ENCODE measurements around the gene B3GLCT. TPM values are rescaled to one million over a fixed set of nuclear protein-coding genes. Genes with fewer than 3 reads are reported as not detected.

Gene B3GLCT
- total and polyA plus RNA-seq, 2 donors (not counting 3 experiments of a cell fraction or from before 2014, with no cell fraction given), result 5.2 to 14.6 TPM

DNA sequence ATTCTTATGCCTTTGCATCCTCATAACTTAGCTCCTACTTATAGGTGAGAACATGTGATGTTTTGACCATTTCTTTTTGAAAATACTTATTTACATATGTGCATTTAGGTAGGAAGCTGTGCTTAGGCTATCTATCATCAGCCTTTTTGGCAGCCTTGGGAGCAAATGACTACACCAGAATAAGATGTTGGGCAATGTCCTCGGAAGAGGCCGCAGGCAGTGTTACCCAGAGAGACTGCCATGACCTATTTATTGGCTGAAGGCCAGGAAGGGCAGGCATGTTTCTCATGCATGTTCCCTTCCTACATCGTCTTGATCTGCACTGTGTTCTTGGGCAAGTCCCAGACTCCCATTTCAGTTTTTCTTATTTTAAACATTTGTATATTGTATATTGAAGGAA is 122.3 kb downstream of the B3GLCT start:
- H3K9ac ChIP-seq (replicated peaks; ENCODE audit: extremely low read depth, insufficient read depth, low read length), result no peak overlapping the region
- no peaks in the 10 kb centered on the region for H3K9me1 ChIP-seq (replicated peaks; ENCODE audit: control insufficient read depth, extremely low read depth, insufficient read depth, low read length)
- H2AFZ ChIP-seq (ENCODE audit: low read depth, low read length), result no peak overlapping the region
- no peaks in the 10 kb centered on the region for H3K36me3 ChIP-seq (ENCODE audit: control insufficient read depth in 2 of 2, extremely low read depth in 1 of 2, insufficient read depth in 2 of 2, low read length in 2 of 2)
- dilution Hi-C loops (cut with MboI; ENCODE audit: extremely low pct_ligation_motif_present, low sequenced_read_pairs), result no loop called here
- no peaks in the 10 kb centered on the region for H4K20me1 ChIP-seq (replicated peaks; ENCODE audit: control insufficient read depth, extremely low read depth, insufficient read depth, low read length)
- FAIRE-seq (no peak), DNase-seq (ENCODE audit: low read depth, low spot score) (no peak)
- H3K4me2 ChIP-seq (ENCODE audit: insufficient read depth, low read length), result no peak overlapping the region
- H3K27ac ChIP-seq (ENCODE audit: insufficient read depth, low read depth, low read length), result no peak overlapping the region
- ChIA-PET CTCF (no interaction called here), POLR2A (no interaction called here)
- H3K9me3 ChIP-seq (replicated peaks; ENCODE audit: control insufficient read depth, insufficient read depth, low read length), result no peaks in the 10 kb centered on the region
- no peaks in the 10 kb centered on the region for H3K79me2 ChIP-seq (ENCODE audit: control insufficient read depth, insufficient read depth, low read length)
- TF ChIP-seq POLR2A (IDR thresholded peaks at IDR 0.05; ENCODE audit: low read depth, low read length), result no peak
- no peak for TF ChIP-seq GATA2 (IDR thresholded peaks at IDR 0.05; ENCODE audit: insufficient read depth, insufficient read length, low read depth, low read length)
- no peak overlapping the region for H3K4me3 ChIP-seq (replicated peaks in 1 of 3; ENCODE audit: insufficient read depth in 1 of 3, low read depth in 1 of 3, low read length in 3 of 3)
- BruUV-seq (replicated peaks), result no TSS peak
- H3K4me1 ChIP-seq (ENCODE audit: control insufficient read depth, extremely low read depth, insufficient read depth, low read length), result no peaks in the 10 kb centered on the region
- intact Hi-C loops (cut with micrococcal nuclease), result no loop called here
- no peaks in the 10 kb centered on the region for H3K27me3 ChIP-seq (ENCODE audit: control insufficient read depth in 2 of 2, insufficient read depth in 2 of 2, low read length in 2 of 2)

DNA sequence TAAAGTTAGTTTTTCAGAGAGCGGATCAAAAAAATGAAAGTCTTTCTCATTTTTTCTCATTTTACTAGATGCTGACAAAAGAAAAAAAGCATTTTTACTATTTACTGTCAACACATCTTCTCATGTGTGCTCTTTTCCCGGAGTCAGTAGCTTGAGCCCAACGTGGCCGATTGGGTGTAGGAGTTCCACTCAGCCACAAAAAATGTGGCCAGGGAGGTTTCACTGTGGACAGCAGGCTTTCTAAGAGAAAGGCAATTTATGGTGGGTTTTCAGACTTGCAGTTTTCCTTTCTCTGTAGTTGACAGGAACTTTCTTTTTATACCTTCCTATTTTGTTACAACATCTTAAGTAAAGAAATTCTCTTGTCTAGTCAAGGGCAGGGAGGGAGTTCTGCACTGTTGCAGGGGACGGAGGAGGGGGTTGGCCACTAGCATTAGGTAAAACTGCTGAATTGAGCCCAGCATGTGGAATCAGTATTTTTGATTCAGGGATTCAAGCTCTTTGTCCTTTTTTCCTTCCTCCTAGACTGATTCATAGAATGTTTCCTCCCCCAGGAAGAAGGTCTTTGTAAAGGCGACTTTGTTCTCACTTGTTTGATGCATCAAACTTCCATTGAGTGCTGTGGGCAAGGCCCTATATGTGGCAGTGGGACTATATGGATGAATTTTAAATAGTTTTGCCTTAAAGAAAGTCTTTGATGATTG is 123.1 kb downstream of the B3GLCT start:
- Histone ChIP-seq H3K36me3 (ENCODE audit: control insufficient read depth in 2 of 2, extremely low read depth in 1 of 2, insufficient read depth in 2 of 2, low read length in 2 of 2) (no peaks in the 10 kb centered on the region), H3K27me3 (ENCODE audit: control insufficient read depth in 2 of 2, insufficient read depth in 2 of 2, low read length in 2 of 2) (no peaks in the 10 kb centered on the region), H3K9me3 (replicated peaks; ENCODE audit: control insufficient read depth, insufficient read depth, low read length) (no peaks in the 10 kb centered on the region), H3K9ac (replicated peaks; ENCODE audit: extremely low read depth, insufficient read depth, low read length) (no peak overlapping the region), H2AFZ (ENCODE audit: low read depth, low read length) (no peak overlapping the region), H4K20me1 (replicated peaks; ENCODE audit: control insufficient read depth, extremely low read depth, insufficient read depth, low read length) (no peaks in the 10 kb centered on the region), H3K4me2 (ENCODE audit: insufficient read depth, low read length) (no peak overlapping the region), H3K27ac (ENCODE audit: insufficient read depth, low read depth, low read length) (no peak overlapping the region), H3K9me1 (replicated peaks; ENCODE audit: control insufficient read depth, extremely low read depth, insufficient read depth, low read length) (no peaks in the 10 kb centered on the region), H3K4me1 (ENCODE audit: control insufficient read depth, extremely low read depth, insufficient read depth, low read length) (no peaks in the 10 kb centered on the region), H3K79me2 (ENCODE audit: control insufficient read depth, insufficient read depth, low read length) (no peaks in the 10 kb centered on the region), H3K4me3 (replicated peaks in 1 of 3; ENCODE audit: insufficient read depth in 1 of 3, low read depth in 1 of 3, low read length in 3 of 3) (no peak overlapping the region)
- DNase-seq (ENCODE audit: low read depth, low spot score) (no peak), FAIRE-seq (no peak)
- dilution Hi-C loops (cut with MboI; ENCODE audit: extremely low pct_ligation_motif_present, low sequenced_read_pairs), result no loop called here
- intact Hi-C loops (cut with micrococcal nuclease), result no loop called here
- no TSS peak for BruUV-seq (replicated peaks)
- ChIA-PET POLR2A (no interaction called here), CTCF (interaction anchor here (0.5 to 1.4 kb wide), 2 partner anchors 29 to 377 kb away, joined by 4 to 5 read pairs; no protein-coding TSS in a partner anchor)
- TF ChIP-seq JUN (IDR thresholded peaks at IDR 0.05; ENCODE audit: borderline replicate concordance, insufficient read depth, insufficient read length, low read depth) (no peak), FOS (IDR thresholded peaks at IDR 0.05; ENCODE audit: borderline replicate concordance, insufficient read depth, low read length) (no peak), POLR2AphosphoS5 (IDR thresholded peaks at IDR 0.05; ENCODE audit: insufficient read depth, low read depth, low read length) (no peak), POLR2A (IDR thresholded peaks at IDR 0.05; ENCODE audit: low read depth, low read length) (no peak), MAX (IDR thresholded peaks at IDR 0.05; ENCODE audit: insufficient read depth, insufficient read length) (no peak), CTCF (IDR thresholded peaks at IDR 0.05; ENCODE audit: extremely low read depth in 1 of 2, insufficient read depth in 1 of 2, low read depth in 1 of 2, low read length in 2 of 2) (no peak), EZH2 (IDR thresholded peaks at IDR 0.05; ENCODE audit: borderline replicate concordance, low read depth, low read length, severe bottlenecking) (no peak), MYC (IDR thresholded peaks at IDR 0.05; ENCODE audit: low read depth, low read length) (no peak), GATA2 (IDR thresholded peaks at IDR 0.05; ENCODE audit: insufficient read depth, insufficient read length, low read depth, low read length) (no peak)

All from endothelial cell of umbilical vein (primary cell).